NCI-H226 (cell line): ENCODE measurements around the gene STK32B.

ENCODE experiments used
- DNase-seq: peaks from one replicate; pipeline ENCODE4 v3.0.0-alpha.2; 2015

STK32B gene

GRCh38 chr4:5456296-5456845 lies 405.1 kb downstream of the STK32B start:
- DNase-seq, result no peak

- DNase-seq, result no peak
Measured at GRCh38 chr4:5458676-5459075, 407.4 kb downstream of the STK32B start.

- DNase-seq, result no peak
Measured at GRCh38 chr4:5459236-5459635, 408.0 kb downstream of the STK32B start.

GRCh38 chr4:5460106-5460801 lies 409.0 kb downstream of the STK32B start:
- DNase-seq, result peak; percentile 6

DNA sequence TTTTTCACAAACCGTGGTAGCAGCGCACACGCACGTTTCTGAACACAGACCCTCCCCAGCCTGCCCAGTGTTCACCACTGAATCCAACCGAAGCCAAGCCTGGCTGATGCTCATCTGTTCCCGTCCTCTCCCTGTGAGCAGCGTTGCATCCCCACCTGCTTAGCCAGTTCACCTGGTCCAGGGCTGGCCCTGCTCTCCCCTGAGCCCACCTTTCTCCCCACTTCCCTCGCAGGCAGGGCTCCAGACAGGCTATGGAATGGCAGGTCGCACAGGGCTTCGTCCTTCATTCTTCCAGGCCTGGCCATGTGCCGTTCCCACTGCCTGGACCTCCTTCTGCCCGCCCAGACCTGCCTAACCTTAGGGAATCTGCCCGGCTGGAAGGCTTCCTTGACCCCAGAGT lies 410.2 kb downstream of the STK32B start:
- DNase-seq, result no peak

GRCh38 chr4:5462254-5462835 lies 411.1 kb downstream of the STK32B start:
- no peak for DNase-seq

- DNase-seq, result no peak
Measured at GRCh38 chr4:5462896-5463295, 411.6 kb downstream of the STK32B start.

- no peak for DNase-seq
Measured at GRCh38 chr4:5463361-5463760, 412.1 kb downstream of the STK32B start.

DNA sequence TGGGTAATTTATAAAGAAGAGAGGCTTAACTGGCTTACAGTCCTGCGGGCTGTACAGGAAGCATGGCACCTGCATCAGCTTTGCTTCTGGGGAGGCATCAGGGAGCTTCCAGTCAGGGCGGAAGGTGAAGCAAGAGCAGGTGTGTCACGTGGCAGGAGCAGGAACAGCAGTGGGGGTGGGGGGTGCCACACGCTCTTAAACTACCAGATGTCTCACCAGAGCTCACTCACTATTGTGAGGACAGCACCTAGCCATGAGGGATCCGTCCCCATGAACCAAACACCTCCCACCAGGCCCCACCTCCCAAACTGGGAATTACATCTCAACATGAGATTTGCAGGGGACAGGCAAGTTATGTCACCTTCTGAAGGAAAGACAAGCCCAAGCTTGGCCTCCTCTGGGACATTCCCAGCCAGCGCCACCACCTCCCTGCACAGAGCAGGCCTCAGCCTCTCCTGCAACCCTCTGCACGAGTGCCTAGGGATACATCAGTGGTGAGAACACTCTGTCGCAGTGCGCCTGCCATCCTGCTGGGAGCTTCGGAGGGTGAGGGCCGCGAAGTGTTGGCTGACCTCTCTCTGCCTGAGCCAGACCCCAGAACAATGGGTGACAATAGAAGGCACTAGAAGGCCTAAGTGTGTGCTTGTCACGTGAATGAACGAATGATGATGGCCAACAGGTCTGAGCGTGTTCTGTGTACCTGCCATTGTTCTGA lies 412.8 kb downstream of the STK32B start:
- no peak for DNase-seq

- no peak for DNase-seq
Measured at GRCh38 chr4:5465529-5465928, 414.2 kb downstream of the STK32B start.

GRCh38 chr4:5465956-5466355 lies 414.7 kb downstream of the STK32B start:
- DNase-seq, result no peak

- no peak for DNase-seq
Measured at GRCh38 chr4:5467111-5467510, 415.8 kb downstream of the STK32B start.

- DNase-seq, result no peak
Measured at GRCh38 chr4:5469151-5469775, 418.0 kb downstream of the STK32B start.

DNA sequence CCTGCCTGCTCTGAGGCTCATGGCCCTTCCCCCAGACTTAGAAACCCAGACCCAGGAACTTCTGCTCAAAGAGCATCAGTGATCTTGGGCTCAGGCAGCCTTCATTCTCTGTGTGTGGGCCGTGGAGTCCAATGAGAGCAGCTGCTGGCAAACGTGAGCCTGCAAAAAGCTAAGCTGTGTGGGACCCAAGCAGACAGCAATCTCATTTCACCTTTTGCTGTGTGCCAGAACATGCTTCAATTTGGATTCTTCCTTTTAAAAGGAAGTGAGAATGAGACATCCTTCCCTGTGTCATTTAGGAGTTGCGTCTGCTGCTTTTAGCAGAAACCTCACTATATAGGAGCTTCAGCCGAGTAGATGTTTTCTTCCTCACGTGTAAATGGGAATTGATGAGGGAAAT lies 418.6 kb downstream of the STK32B start:
- DNase-seq, result no peak

GRCh38 chr4:5470318-5471198 lies 419.3 kb downstream of the STK32B start:
- DNase-seq, result no peak

DNA sequence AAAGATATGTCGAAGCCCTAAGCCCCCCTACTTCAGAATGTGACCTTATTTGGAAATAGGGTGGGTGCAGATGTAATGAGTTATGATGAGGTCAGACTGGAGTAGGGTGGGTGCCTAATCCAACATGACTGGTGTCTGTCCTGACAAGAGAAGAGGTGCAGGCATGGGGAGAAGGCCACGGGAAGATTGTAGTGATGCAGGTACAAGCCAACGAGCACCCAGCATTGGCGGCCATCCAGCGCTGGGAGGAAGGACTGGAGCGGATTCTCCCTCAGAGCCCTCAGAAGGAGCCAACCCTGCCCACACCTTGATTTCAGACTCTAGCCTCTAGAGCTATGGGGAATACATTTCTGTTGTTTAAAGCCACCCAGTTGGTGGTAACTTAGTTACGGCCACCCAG lies 419.9 kb downstream of the STK32B start:
- no peak for DNase-seq

GRCh38 chr4:5471691-5472090 lies 420.4 kb downstream of the STK32B start:
- DNase-seq, result peak; percentile 2

DNA sequence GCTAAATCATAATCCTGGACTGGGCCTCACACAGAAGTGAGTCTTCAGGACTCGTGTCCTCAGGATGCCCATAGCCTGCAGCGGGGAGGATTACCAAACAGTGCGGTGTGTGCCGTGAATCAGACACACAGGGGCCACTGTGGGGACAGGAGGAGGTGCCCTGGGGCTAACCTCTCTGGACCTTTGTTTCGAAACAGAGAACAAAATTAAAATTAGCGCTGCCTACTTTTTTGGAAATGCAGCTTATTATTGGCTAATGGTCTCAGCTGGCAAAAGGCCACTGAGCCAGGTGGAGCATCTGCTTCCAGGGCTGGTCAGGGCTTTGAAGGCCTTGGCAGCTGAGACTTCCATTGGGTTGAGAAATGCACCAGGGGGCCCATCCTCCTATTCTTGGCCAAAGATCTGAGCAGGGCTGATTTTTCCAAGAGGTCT lies 420.9 kb downstream of the STK32B start:
- DNase-seq, result no peak

- DNase-seq, result no peak
Measured at GRCh38 chr4:5473125-5473524, 421.8 kb downstream of the STK32B start.

DNA sequence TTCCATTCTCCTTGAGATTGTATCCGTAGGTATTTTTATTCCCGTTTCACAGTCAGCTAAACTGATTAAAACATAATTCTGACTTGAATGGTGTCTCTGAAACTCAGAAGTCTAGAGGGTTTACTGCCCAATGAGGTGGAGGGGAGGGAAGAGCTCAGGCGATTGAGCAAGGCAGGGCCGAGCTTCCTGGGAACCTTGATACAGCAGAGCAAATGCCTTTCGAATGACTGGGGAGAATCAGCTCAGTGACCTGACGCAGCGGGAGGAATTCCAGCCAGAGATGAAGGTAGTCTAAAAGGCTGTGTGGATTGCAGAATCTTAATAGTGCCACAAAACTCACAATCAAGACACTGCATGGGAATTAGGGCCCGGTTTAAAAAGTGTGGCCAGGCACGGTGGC lies 423.5 kb downstream of the STK32B start:
- DNase-seq, result peak; percentile 89

DNA sequence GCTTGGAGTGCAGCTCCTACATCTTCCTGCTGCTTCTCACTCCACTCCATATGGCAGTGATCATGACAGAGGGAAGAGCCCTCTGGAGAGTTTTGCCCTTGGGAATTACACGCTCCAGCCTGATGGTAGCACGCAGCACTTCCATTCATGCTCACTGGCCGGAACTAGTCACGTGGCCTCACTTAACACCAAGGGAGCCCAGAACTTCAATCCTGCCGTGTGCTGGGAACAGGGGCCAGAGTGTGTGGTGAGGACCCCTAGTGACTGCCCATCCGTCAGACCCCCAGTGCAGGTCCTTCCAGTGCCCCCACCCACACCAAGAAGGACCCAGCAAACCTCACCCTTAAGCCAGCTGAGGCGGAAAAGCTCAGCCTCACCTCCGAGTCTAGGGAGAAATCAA lies 426.3 kb downstream of the STK32B start:
- no peak for DNase-seq

DNA sequence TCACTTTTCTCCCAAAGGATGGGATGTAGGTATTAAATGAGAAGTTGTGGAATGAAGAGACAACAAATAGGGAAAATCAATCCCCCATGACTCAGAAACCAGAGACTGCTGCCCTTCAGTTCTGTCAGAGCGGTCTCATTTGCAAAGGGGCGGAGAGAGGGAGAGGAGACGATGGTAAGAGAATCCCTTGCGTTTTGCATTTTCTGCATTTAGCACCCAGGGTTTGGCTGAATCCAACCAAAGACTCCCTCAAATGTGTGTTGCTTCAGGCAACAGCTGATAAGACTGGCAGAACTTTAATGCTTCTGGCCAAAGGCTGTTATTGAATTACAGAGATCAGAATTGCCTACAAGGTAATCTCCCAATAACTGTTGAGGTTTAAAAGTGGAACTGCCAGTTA lies 426.9 kb downstream of the STK32B start:
- no peak for DNase-seq
